ENCODE measurements around the gene LRRTM2. TPM values are rescaled to one million over a fixed set of nuclear protein-coding genes. Genes with fewer than 3 reads are reported as not detected.
"Not testable (repeated sequence)": the region's sequence is repeated elsewhere in the genome, so short reads cannot be mapped to it uniquely, and the experiment has no call there.

LRRTM2 gene, protein sequence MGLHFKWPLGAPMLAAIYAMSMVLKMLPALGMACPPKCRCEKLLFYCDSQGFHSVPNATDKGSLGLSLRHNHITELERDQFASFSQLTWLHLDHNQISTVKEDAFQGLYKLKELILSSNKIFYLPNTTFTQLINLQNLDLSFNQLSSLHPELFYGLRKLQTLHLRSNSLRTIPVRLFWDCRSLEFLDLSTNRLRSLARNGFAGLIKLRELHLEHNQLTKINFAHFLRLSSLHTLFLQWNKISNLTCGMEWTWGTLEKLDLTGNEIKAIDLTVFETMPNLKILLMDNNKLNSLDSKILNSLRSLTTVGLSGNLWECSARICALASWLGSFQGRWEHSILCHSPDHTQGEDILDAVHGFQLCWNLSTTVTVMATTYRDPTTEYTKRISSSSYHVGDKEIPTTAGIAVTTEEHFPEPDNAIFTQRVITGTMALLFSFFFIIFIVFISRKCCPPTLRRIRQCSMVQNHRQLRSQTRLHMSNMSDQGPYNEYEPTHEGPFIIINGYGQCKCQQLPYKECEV
- total RNA-seq: 0.12 TPM

GRCh38 chr5:138874771-138875551 is at the start of gene LRRTM2:
Gene LRRTM2 (minus strand): TSS chr5:138875335. CDS start chr5:138874911, 424 bp downstream.
- no peak for DNase-seq (ENCODE audit: low spot score)

GRCh38 chr5:138922494-138922893 is 47.4 kb upstream of the LRRTM2 start:
- no peak for DNase-seq (ENCODE audit: low spot score)

DNA sequence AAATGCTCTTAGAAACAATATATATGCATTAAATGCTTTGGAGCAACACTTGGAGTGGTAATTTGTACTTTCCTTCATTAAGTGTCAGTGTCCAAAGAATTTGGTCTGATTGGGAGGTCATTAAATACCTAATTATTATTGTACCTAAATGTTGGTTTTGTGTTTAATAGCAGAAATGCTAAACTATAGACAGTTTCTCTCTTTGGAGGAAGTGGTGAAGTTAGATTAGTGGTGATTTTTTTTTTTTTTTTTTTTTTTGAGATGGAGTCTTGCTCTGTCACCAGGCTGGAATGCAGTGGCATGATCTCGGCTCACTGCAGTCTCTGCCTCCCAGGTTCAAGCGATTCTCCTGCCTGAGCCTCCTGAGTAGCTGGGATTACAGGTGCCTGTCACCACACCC is 46.2 kb upstream of the LRRTM2 start:
- DNase-seq (ENCODE audit: low spot score): not testable (repeated sequence)

DNA sequence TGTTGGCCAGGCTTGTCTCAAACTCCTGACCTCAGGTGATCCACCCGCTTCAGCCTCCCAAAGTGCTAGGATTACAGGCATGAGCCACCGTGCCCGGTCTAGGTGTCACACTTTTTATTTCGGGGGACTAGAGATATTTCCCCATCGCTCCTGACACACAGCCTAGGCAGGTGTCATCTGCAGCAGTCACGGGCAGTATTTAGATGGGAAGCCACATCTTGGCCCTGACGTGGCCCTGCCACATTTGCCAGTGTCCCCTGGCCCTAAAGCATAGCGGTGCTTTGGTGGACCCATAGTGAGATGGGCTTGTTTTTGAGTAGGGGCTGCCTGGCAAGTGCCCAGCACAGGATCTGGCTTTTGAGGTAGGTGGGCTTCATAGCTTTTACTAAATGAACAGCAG is 45.0 kb upstream of the LRRTM2 start:
- DNase-seq (ENCODE audit: low spot score): no peak

- DNase-seq (ENCODE audit: low spot score): no peak
Observed at GRCh38 chr5:138918686-138919085, 43.6 kb upstream of the LRRTM2 start.

DNA sequence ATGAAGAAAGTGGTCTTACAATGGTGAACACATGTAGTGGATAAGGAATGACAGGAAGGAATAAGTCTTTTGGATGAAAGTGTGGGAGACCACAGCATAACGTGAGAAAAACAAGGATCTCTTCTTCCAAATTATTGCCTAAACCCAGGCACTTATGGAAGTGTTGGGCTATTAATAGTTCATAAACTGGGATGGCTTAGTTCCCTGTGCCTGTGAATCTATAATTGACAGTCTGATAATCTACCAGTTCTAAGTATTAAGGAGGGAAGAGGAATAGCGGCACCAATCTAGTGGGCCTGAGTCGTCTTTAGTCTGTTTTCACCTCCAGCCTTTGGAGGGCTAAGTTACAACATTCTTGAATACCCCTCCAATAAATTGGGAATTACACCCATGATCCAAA is 39.2 kb upstream of the LRRTM2 start:
- no peak for DNase-seq (ENCODE audit: low spot score)

DNA sequence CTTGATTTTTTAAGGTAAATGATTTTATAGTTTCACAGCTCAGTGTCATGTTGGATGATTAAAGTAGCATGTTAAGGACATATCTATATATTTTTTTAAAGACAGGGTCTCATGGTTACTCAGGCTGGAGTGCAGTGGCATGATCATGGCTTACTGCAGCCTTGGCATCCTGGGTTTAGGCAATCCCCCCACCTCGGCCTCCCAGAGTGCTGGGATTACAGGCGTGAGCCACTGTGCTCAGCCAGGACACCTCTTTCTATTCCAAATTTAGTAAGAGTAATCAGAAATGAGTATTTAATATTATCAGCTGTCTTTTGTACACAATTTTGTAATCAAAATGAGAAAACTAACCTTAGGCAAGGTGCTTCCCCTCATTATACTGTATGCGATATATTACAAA is 38.6 kb upstream of the LRRTM2 start:
- no peak for DNase-seq (ENCODE audit: low spot score)

DNA sequence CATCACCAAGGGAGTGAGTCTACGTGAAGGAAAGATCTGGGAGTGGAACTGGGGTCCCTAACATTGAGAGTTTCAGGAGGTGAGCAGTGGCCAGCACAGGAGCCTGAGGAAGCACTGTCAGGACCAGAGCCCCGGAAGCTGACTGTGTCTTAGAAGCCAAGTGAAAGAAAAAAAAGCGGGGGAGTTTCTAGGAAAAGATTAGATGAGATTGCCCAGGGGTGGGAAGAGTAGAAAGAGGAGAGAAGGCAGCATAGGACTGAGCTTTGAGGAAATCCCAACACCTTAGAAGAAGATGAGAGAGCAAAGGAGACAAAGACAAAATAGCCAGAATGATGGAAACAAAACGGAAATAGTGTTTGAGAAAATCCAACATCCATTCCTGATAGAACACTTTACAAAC is 37.0 kb upstream of the LRRTM2 start:
- no peak for DNase-seq (ENCODE audit: low spot score)

- DNase-seq (ENCODE audit: low spot score): no peak
Observed at GRCh38 chr5:138911441-138911840, 36.3 kb upstream of the LRRTM2 start.

- no peak for DNase-seq (ENCODE audit: low spot score)
Observed at GRCh38 chr5:138910546-138911185, 35.5 kb upstream of the LRRTM2 start.

GRCh38 chr5:138909734-138910133 is 34.6 kb upstream of the LRRTM2 start:
- DNase-seq (ENCODE audit: low spot score): no peak

GRCh38 chr5:138905541-138905940 is 30.4 kb upstream of the LRRTM2 start:
- no peak for DNase-seq (ENCODE audit: low spot score)

DNA sequence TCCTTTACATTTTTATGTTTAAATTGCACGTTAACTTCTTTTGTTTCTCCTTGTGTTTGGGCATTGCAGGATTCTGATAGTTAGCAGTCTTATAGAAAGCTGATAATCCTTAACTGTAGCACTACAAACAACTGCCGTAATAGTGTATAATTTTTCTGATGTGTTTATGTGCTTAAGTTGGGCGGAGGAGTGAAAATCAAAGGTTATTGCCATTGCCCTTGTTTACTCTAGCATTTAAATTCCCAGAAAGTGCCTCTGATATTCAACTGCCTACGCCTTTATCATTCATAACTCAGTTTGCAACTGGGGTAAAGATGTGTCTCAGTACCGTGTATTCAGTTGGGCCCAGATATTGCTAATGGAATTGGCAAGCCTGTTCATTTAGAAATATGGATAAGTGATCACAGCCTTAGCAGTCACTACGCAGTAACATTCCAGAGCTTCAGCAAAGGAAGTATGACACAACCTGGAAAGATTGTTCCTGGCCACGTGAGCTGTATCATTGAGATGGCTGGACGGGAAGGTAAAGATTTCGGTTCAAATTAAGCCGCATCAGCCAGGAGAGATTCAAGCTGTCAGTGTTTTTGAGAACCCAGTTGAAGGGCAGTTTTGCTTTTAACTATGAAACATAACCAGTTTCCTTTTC is 28.1 kb upstream of the LRRTM2 start:
- DNase-seq (ENCODE audit: low spot score): no peak

- DNase-seq (ENCODE audit: low spot score): no peak
Observed at GRCh38 chr5:138901716-138902115, 26.6 kb upstream of the LRRTM2 start.

DNA sequence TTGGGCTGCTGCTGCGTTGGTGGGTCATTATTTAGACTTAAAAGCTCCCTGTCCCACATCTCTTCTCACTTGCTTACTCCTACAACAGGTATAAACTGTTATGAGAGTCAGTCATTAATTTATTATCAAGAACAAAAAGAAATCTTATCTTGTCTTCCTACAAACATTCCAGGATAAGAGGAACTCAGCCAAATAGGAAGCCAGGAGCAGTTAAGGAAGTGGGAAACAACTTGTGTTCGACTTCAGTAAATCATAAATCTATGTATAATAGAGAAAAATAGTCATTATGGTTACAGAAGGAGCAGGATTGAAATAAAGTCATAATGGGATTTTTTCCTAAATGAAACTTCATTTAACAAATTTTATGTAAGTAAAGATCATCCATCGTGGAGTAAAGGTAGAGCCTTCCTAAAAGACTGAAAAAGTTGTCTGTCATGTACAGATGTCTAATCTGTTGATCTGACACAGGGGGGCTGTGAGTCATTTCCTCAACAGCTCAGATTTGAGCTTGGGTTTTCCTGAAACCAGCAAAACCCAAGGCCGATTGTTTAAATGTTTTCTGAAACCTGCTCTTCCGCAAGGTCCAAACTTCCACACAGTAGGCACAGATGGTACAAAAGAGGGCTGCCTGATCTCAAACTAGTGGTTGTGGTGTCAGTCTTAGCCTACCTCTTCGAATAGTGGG is 25.3 kb upstream of the LRRTM2 start:
- no peak for DNase-seq (ENCODE audit: low spot score)

GRCh38 chr5:138898742-138899141 is 23.6 kb upstream of the LRRTM2 start:
- DNase-seq (ENCODE audit: low spot score): no peak

GRCh38 chr5:138898299-138898698 is 23.2 kb upstream of the LRRTM2 start:
- no peak for DNase-seq (ENCODE audit: low spot score)

DNA sequence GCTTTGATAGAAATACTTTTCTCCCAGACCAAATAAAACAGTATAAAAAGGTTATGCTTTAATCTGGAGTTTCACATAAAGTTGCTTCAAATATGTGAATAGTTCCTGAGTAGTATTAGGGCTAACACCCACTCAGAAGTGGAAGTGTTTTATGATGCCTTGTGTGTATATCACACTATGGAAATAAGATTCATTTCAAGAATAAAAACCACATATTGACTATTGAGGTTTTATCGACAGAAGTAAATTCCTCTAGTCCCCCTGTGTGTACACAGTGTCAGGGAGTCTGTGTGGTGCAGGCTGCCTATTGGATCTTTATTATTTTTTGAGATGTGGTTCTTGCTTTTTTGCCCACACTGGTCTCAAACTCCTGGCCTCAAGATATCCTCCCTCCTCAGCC is 20.8 kb upstream of the LRRTM2 start:
- DNase-seq (ENCODE audit: low spot score): no peak

GRCh38 chr5:138890644-138891043 is 15.5 kb upstream of the LRRTM2 start:
- no peak for DNase-seq (ENCODE audit: low spot score)

DNA sequence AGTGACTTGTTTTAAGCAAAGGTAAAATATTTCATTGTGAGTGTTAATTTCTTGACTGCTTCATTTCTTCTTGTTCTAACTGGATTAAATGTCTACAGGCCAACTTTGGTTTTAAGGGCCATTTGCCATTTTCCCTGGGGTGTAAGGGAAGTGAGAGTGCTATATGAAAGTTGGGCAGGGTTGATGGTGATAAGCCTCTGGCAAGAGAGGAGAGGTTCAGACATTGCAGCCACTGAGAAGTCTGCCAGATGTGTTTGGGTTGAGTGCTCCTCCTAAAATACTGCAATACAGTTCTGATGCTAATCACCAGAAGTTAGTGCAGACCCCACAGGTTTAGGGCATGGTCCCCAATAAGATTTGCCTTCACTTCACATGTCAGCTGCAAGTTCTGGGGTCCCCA is 14.9 kb upstream of the LRRTM2 start:
- no peak for DNase-seq (ENCODE audit: low spot score)

- DNase-seq (ENCODE audit: low spot score): no peak
Observed at GRCh38 chr5:138884554-138884953, 9.4 kb upstream of the LRRTM2 start.
